H1 (cell line): Measurements from ENCODE around the gene RNASE13. TPM values are rescaled to one million over a fixed set of nuclear protein-coding genes. Genes with fewer than 3 reads are reported as not detected.

Source experiments
- ASH2L ChIP-seq: fragments of 200-600, 300-600 bp; sonication (generic); IDR thresholded peaks from one replicate; pipeline ENCODE4 v1.7.1; 2017; ENCODE audit warnings: low read length
- BACH1 ChIP-seq: IDR thresholded peaks from 2 replicates; pipeline ENCODE4 v1.6.1; 2012; ENCODE audit warnings: low read length, improper control_type of control experiment
- CTCF ChIP-seq, 3 experiments: IDR thresholded peaks; 1 replicate in 2 of 3; 2 replicates in 1 of 3; pipeline versions ENCODE4 v1.5.1 to v1.6.1; 2011; ENCODE audit warnings: low read length in 3 of 3, mild to moderate bottlenecking in 3 of 3, inconsistent platforms in 2 of 3, low read depth in 1 of 3, moderate library complexity in 1 of 3; ENCODE audit not compliant: insufficient read depth in 1 of 3; ENCODE audit errors: control extremely low read depth in 1 of 3
- E2F6 ChIP-seq: IDR thresholded peaks from 2 replicates; pipeline ENCODE4 v1.6.1; 2012; ENCODE audit warnings: inconsistent platforms
- JUND ChIP-seq: IDR thresholded peaks from 2 replicates; pipeline ENCODE4 v1.6.1; 2011; ENCODE audit warnings: mild to moderate bottlenecking, improper control_type of control experiment, low read length
- MAFK ChIP-seq: IDR thresholded peaks from 2 replicates; pipeline ENCODE4 v1.6.1; 2012; ENCODE audit warnings: low read depth, mild to moderate bottlenecking, improper control_type of control experiment, low read length
- SP1 ChIP-seq: IDR thresholded peaks from 2 replicates; pipeline ENCODE4 v1.6.1; 2011; ENCODE audit warnings: low read depth, low read length
- TBP ChIP-seq: IDR thresholded peaks from 2 replicates; pipeline ENCODE4 v1.6.1; 2011; ENCODE audit warnings: low read depth, low read length, improper control_type of control experiment
- ZNF274 ChIP-seq: IDR thresholded peaks from 2 replicates; pipeline ENCODE4 v1.7.0; 2012; ENCODE audit warnings: low read length, borderline replicate concordance; ENCODE audit errors: extremely low read depth
- polyA plus RNA-seq, 7 experiments: library from polyadenylated mRNA; depleted of rRNA in 3 of 7; stranded (reverse) in 5 of 7; unstranded in 2 of 7; fragments of >200 nt in 5 of 7; fragments of 200-250 nt in 2 of 7; gene quantifications; 1 replicate in 5 of 7; 2 replicates in 1 of 7; 4 replicates in 1 of 7; pipeline versions ENCODE4 v1.2.1 to v1.2.3, GENCODE V29; 2011 to 2013; ENCODE audit warnings: missing spikeins in 2 of 7, mixed read lengths in 2 of 7
- total RNA-seq: library from RNA; stranded (reverse); fragmentation: NEBNext Ultra II Directional; extraction: Animal tissue kit (Norgen Biotek cat#: 25700); gene quantifications from 2 replicates; pipeline ENCODE4 v1.2.1, GENCODE V29; 2021

The RNASE13 gene
- total and polyA plus RNA-seq, 2 of the 8 experiments (the other 6 are each of a cell fraction or from before 2014, with no cell fraction given), result not detected

- TF ChIP-seq ZNF274 (no peak), CTCF (IDR thresholded peaks at IDR 0.05; ENCODE audit: control extremely low read depth in 1 of 3, insufficient read depth in 1 of 3, low read depth in 1 of 3, low read length in 3 of 3) (no peak), TBP (no peak), E2F6 (no peak), BACH1 (no peak), MAFK (no peak), ASH2L (no peak), SP1 (no peak), JUND (no peak)
Measured at GRCh38 chr14:21083565-21084325, 49.1 kb upstream of the RNASE13 start (continued).
